Astrocyte of the spinal cord (primary cell): ENCODE results near the gene SGCA.
A peak's percentile ranks its signal among the peaks of the same experiment; 100 is the strongest.

Experiments used
- DNase-seq: peaks from one replicate; pipeline ENCODE4 v3.0.0; 2011; ENCODE audit warnings: low read depth, low spot score
- H3K4me3 ChIP-seq: 2 replicates; pipeline ENCODE4 v1.5.1; 2011; ENCODE audit warnings: low read depth, mild to moderate bottlenecking, low read length, moderate library complexity
- in situ Hi-C: cut with HindIII; loops from 2 replicates; pipeline ENCODE4 v1.10.0; 2017; ENCODE audit warnings: low sequenced_read_pairs
- TF ChIP-seq, protein P1 (sequence below): IDR thresholded peaks from 2 replicates; pipeline ENCODE4 v1.5.1; 2012; ENCODE audit warnings: low read depth, mild to moderate bottlenecking, low read length, inconsistent platforms

SGCA gene

DNA sequence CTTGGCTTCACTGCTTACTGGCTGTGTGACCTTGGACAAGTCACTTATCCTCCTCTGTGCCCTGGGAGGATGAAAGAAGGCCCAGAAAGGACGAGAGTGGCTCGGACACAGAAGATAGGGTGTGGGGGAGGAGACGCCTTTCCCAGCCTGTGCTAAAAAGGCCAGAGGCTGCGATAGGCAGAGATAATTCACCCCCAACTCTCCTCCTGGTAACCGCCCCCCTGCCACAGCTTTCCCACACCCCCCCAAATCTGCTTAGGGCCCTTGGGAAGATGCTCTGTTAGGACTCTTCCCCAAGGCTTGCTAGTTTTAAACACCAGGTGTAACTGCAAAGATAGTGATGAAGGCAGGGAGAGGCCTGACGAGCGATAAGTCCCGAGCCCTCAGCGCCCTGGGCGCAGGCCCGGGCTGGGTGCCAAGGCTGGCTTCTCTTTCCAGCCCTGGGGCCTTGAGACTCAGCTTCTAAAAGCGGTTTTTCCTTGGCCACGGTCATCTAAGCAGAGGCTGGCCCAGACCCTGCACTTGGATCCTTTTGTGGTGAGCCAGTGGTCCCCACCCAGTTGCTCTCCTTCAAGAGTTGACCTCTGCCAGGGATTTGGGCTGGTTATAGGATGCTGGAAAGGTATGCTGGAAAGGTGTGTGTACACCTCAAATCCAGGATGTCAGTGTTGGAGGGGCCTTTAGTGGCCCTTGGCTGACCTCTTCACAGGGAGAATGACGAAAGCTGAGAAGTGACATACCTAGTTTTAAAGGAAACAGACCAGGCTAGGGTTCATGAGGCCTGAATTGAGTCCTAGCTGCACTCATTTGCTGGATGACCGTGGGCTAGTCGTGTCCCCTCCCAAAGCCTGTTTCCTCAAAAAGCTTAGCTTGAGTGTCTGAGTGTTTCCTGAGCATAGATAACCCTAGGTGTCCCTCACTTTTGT is 11.9 kb upstream of the SGCA start:
- TF ChIP-seq, protein P1, sequence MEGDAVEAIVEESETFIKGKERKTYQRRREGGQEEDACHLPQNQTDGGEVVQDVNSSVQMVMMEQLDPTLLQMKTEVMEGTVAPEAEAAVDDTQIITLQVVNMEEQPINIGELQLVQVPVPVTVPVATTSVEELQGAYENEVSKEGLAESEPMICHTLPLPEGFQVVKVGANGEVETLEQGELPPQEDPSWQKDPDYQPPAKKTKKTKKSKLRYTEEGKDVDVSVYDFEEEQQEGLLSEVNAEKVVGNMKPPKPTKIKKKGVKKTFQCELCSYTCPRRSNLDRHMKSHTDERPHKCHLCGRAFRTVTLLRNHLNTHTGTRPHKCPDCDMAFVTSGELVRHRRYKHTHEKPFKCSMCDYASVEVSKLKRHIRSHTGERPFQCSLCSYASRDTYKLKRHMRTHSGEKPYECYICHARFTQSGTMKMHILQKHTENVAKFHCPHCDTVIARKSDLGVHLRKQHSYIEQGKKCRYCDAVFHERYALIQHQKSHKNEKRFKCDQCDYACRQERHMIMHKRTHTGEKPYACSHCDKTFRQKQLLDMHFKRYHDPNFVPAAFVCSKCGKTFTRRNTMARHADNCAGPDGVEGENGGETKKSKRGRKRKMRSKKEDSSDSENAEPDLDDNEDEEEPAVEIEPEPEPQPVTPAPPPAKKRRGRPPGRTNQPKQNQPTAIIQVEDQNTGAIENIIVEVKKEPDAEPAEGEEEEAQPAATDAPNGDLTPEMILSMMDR, result no peak
- H3K4me3 ChIP-seq, result no peak overlapping the region
- in situ Hi-C loops, result no loop called here
- DNase-seq, result no peak

DNA sequence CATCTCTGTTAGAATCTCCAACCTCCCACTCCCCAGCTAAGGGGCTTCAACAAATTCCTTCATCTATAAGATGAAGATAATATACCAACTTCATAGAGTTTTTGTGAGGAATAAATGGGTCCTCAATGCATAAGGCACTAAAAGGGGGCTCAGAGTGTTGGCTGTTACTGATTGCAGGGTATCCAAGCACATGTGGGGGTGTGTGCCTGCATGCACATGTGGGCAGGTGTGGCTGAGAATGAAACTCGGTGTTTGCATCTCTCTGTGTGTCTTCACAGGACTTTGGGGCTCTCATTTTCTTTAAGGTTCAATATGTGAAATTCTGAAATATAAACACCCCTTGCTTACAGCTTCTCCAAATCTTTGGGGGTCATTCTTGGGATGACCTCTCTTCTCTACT is 11.2 kb upstream of the SGCA start:
- no peak for DNase-seq
- in situ Hi-C loops, result no loop called here
- TF ChIP-seq, protein P1, result no peak

DNA sequence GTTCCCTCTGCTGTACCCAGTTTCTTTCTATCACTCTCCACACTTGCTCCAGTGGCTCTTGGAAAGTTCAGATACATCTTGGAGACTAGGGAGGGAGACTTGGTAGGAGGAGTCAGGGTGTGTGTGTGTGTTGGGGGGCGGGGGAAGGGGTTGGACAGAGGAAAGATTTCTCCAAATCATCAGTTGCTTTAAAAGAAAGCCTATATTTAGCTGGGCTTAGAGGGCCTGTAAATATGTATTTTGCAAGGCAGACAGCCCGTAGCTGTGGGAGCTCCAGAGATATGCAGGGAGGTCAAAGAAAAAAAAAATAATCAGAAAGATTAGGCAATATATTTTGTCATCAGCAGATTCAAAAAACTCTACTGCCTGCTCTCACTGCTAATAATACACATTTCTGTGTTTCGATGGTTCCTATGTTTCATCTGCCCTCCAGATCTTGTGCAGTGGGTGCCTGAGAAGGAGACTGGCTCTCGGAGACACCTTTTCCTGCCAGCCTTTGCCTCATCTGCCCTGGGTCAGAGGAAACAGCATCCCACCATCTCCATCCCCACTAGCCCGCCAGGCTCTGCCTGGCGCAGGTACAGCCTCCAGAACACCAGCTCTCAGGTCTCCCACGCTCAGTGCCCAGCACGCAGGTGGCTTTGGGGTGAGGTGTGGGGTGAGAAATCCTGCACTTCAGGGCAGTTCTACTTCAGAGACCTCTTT is 10.5 kb upstream of the SGCA start:
- no peak for DNase-seq
- TF ChIP-seq, protein P1, result no peak
- in situ Hi-C loops, result no loop called here
- H3K4me3 ChIP-seq, result no peak overlapping the region

More for the DNA sequence above, 11.2 kb upstream of the SGCA start:
- H3K4me3 ChIP-seq, result no peak overlapping the region

DNA sequence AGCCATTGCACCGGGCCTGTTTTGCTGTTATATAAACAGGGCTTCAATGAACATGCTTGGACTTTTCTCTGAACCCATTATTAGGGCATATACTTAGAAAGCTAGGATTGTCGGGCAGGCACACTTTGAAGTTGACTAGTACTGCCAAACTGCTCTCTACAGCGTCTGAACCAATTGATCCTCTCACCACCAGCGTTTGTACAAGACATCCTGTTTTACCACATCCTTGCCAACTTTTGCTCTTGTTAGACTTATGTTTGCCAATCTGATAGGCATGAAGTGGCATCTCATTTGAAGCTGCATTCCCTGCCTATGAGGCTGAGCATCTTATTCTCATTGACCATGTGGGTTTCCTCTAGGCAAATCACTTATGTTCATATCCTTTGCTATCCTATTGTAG is 7.9 kb upstream of the SGCA start:
- H3K4me3 ChIP-seq, result no peak overlapping the region
- no peak for DNase-seq
- TF ChIP-seq, protein P1, result no peak
- in situ Hi-C loops, result no loop called here

DNA sequence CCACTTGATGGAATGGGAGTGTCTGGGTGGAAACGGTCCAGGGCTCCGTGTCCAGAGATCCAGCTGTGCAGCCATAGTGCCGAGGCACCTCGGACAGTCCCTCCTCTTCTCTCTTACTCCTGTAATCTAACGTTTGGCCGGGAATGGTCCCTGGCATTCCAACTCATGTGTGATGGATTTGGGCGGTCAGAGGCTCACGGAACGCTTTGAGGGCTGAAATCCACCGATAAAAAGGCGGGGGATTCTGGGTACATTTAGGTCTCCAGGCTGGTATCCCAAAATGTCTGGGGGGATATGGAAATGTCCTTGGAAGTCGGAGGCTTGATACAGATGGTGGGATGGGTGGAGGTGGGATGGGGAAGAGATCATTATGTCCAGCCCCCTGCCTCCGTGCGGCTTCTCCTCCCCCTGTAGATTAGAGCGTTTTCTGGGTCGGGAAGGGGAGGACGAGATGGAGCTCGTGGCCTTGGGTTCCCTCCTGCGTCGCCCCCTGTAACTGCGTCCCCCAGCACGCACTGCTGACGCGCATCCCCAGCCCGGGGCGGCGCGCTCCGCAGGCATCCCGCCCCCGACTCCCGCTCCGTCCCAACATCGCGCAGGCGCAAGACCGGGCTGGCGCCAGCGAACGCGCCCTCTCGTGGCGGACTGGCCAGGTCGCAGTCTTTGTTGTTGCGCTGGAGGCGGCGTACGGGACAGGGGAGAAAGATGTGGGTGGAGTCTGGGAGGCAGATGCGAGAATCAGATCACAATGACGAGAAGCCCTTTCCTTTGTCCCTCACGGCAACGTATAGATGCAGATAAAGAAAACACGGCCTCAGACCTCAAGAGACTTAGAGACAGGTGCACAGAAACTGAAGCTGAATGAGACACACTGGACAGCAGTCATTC is 4.5 kb upstream of the SGCA start:
- TF ChIP-seq, protein P1, result peak; percentile 88
- in situ Hi-C loops, result no loop called here
- H3K4me3 ChIP-seq, result peak overlapping the region; percentile 61
- peak; percentile 87 for DNase-seq

DNA sequence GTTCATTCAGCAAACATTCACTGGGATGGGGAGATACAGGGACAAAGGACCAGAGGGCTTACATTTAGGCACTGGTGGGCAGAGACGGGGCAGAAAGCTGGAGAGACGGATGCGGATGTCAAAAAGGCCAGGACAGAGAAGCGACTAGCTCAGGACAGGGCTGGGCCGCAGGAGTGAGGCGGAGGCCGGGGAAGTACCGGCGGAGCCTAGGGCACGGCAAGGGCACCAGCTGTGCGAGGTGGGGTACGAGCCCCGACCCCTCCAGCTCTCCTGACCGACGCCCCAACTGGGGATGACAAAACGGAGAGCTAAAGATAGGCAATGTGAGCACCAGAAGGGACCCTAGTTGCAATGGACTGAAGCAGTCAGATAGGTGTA is 3.9 kb upstream of the SGCA start:
- no peak for DNase-seq
- H3K4me3 ChIP-seq, result no peak overlapping the region
- in situ Hi-C loops, result no loop called here
- TF ChIP-seq, protein P1, result no peak
